ENCODE measurements around the gene NUBPL. TPM values are rescaled to one million over a fixed set of nuclear protein-coding genes. Genes with fewer than 3 reads are reported as not detected.

NUBPL gene
- total RNA-seq, 2 donors from 2014 or later, result 6.7 to 13.1 TPM

Other genes starting within 250 kb of the NUBPL start
- 10 to 100 TPM; 16.4 to 23.8 TPM for gene HEATR5A, start 140.9 kb upstream of the NUBPL start, total RNA-seq
- gene DTD2, start 103.9 kb upstream of the NUBPL start, total RNA-seq, result 10 to 100 TPM; 13.7 to 22.4 TPM
- gene GPR33, start 73.4 kb upstream of the NUBPL start, total RNA-seq, result not detected

Data from activated T-helper 17 cell treated with anti-CD3 and anti-CD28 coated beads, Interleukin-2, amount 50 U/mL, for 72 hours (primary cell).